HepG2 (cell line): Measurements from ENCODE around the gene C1QTNF5. TPM values are rescaled to one million over a fixed set of nuclear protein-coding genes. Genes with fewer than 3 reads are reported as not detected.

ENCODE experiments used
- AGO1 ChIP-seq: fragments of 200-400 bp; formaldehyde crosslinking; IDR thresholded peaks from 2 replicates; pipeline ENCODE4 v1.6.1; 2017; ENCODE audit warnings: mild to moderate bottlenecking, low read depth, low read length, moderate library complexity; ENCODE audit not compliant: poor library complexity, severe bottlenecking
- FOXA3 ChIP-seq: IDR thresholded peaks from 2 replicates; pipeline ENCODE4 v1.6.1; 2016; ENCODE audit warnings: missing genetic modification reagents, missing compliant biosample characterization
- HOXA9 ChIP-seq: sonication (generic); formaldehyde crosslinking; IDR thresholded peaks from 2 replicates; pipeline ENCODE4 v1.8.1; 2022; ENCODE audit warnings: missing genetic modification reagents, mild to moderate bottlenecking, moderate library complexity, borderline replicate concordance
- MBD4 ChIP-seq: IDR thresholded peaks from 2 replicates; pipeline ENCODE4 v1.6.1; 2012; ENCODE audit warnings: low read length, inconsistent platforms, borderline replicate concordance
- MIER3 ChIP-seq: IDR thresholded peaks from 2 replicates; pipeline ENCODE4 v1.6.1; 2016; ENCODE audit warnings: missing compliant biosample characterization, borderline replicate concordance
- MTA1 ChIP-seq: sonication (generic); formaldehyde crosslinking; IDR thresholded peaks from 2 replicates; pipeline ENCODE4 v1.4.0; 2020; ENCODE audit warnings: missing genetic modification reagents, mild to moderate bottlenecking, borderline replicate concordance
- NFE2L2 ChIP-seq: fragments of 150-350 bp; IDR thresholded peaks from 2 replicates; pipeline ENCODE4 v1.6.1; 2014; ENCODE audit warnings: low read length
- NFKBIZ ChIP-seq: IDR thresholded peaks from 2 replicates; pipeline ENCODE4 v1.6.1; 2018; ENCODE audit warnings: missing genetic modification reagents, missing compliant biosample characterization
- NR1H2 ChIP-seq: sonication (generic); formaldehyde crosslinking; IDR thresholded peaks from 2 replicates; pipeline ENCODE4 v1.8.1; 2022; ENCODE audit warnings: low read depth, missing genetic modification reagents, borderline replicate concordance
- UBTF ChIP-seq: sonication (generic); formaldehyde crosslinking; IDR thresholded peaks from 2 replicates; pipeline ENCODE4 v1.4.0; 2020; ENCODE audit warnings: mild to moderate bottlenecking, missing genetic modification reagents
- ZNF329 ChIP-seq: sonication (generic); formaldehyde crosslinking; IDR thresholded peaks from 2 replicates; pipeline ENCODE4 v1.9.0; 2021; ENCODE audit warnings: low read depth, mild to moderate bottlenecking, missing genetic modification reagents
- ZNF383 ChIP-seq: sonication (generic); formaldehyde crosslinking; IDR thresholded peaks from 2 replicates; pipeline ENCODE4 v1.4.0; 2020; ENCODE audit warnings: missing genetic modification reagents, mild to moderate bottlenecking, borderline replicate concordance
- ZNF530 ChIP-seq: sonication (generic); formaldehyde crosslinking; IDR thresholded peaks from 2 replicates; pipeline ENCODE4 v1.5.0; 2020; ENCODE audit warnings: low read depth, mild to moderate bottlenecking, missing genetic modification reagents
- polyA plus RNA-seq, 8 experiments: library from polyadenylated mRNA; depleted of rRNA in 3 of 8; stranded (reverse) in 7 of 8; unstranded in 1 of 8; fragments of >200 nt; fragmentation: Illumina TruSeq in 4 of 8; extraction: Trizol in 4 of 8; gene quantifications; 2 replicates each; pipeline versions ENCODE4 v1.2.1 to v1.2.3, GENCODE V29; 2011 to 2016; ENCODE audit warnings: low read depth in 4 of 8, missing spikeins in 1 of 8, mixed read lengths in 1 of 8; ENCODE audit not compliant: insufficient read depth in 1 of 8
- total RNA-seq, 5 experiments: library from RNA; depleted of rRNA; stranded (reverse); fragments of >200 nt; fragmentation: Illumina TruSeq; extraction: Trizol; gene quantifications; 2 replicates each; pipeline ENCODE4 v1.2.3, GENCODE V29; 2016; ENCODE audit warnings: low read depth in 1 of 5
- TF ChIP-seq, protein P1 (sequence below): IDR thresholded peaks from 2 replicates; pipeline ENCODE4 v1.6.1; 2016; ENCODE audit warnings: missing compliant biosample characterization, missing genetic modification reagents, borderline replicate concordance
- TF ChIP-seq, protein P2 (sequence below): sonication (generic); formaldehyde crosslinking; IDR thresholded peaks from 2 replicates; pipeline ENCODE4 v1.9.0; 2021; ENCODE audit warnings: mild to moderate bottlenecking, missing genetic modification reagents
- TF ChIP-seq, protein P3 (sequence below): IDR thresholded peaks from 2 replicates; pipeline ENCODE4 v1.6.1; 2016; ENCODE audit warnings: mild to moderate bottlenecking, missing biosample characterization, missing genetic modification reagents
- TF ChIP-seq, protein P4 (sequence below): sonication (generic); formaldehyde crosslinking; IDR thresholded peaks from 2 replicates; pipeline ENCODE4 v1.5.1; 2020; ENCODE audit warnings: missing genetic modification reagents, mild to moderate bottlenecking, borderline replicate concordance

C1QTNF5 gene
- total and polyA plus RNA-seq, 2 of the 13 experiments (the other 11 are each of a cell fraction or from before 2014, with no cell fraction given) = 0.86 to 1.2 TPM

DNA sequence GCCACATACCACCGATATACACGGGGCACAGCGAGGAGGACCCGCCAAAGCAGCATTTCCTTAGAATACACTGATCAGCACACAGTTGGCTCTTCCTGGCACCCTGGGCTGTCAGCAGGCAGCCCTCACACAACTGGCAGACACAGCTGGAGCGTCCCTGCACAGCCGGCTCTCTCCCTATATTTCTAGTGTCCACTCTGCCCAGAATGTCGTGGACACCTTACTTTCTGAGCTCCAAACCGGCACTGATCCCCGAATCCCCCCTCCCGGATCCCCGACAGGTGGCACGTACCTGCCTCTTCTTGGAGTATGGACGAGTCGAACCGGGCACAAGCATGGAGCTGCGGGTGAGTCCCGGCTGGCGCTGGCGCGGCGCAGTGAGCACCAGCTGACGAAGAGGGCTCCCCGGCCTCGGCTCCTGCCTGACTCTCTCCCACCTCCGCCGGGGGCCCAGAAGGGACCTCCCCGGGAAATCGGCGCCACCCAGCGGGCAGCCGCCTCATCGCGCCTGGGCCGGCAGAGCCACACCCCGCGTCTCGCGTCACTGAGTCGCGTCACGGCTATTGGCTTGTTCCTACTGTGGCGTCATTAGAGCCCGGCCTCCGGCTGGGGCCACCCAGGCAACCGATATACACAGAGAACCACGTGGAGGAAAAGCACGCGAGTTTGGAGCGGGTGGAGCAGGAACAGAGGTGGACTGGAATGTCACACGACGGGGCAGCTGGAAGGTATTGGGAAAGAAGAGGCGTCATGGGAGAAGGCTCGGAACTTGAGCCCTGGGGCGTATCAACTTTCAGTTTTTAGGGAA lies 40.7 kb upstream of the C1QTNF5 start, which contains the start of gene USP2 (continued):
- TF ChIP-seq, protein P1, sequence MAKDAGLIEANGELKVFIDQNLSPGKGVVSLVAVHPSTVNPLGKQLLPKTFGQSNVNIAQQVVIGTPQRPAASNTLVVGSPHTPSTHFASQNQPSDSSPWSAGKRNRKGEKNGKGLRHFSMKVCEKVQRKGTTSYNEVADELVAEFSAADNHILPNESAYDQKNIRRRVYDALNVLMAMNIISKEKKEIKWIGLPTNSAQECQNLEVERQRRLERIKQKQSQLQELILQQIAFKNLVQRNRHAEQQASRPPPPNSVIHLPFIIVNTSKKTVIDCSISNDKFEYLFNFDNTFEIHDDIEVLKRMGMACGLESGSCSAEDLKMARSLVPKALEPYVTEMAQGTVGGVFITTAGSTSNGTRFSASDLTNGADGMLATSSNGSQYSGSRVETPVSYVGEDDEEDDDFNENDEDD (CRISPR knock-in tag) = peak; percentile 74; the same call in 1 of the 2 replicates
- TF ChIP-seq NR1H2 (CRISPR knock-in tag) (no peak), AGO1 (no peak), MTA1 (CRISPR knock-in tag) (no peak; the same call in 1 of the 2 replicates), MIER3 (CRISPR knock-in tag) (peak; percentile 63; the same call in 1 of the 2 replicates), MBD4 (no peak), ZNF530 (CRISPR knock-in tag) (no peak), NFKBIZ (peak; percentile 53; the same call in 1 of the 2 replicates), ZNF329 (CRISPR knock-in tag) (no peak), NFE2L2 (no peak), FOXA3 (CRISPR knock-in tag) (peak; percentile 40), ZNF383 (CRISPR knock-in tag) (no peak), HOXA9 (CRISPR knock-in tag) (no peak), UBTF (CRISPR knock-in tag) (peak; percentile 98)
- TF ChIP-seq, protein P2, sequence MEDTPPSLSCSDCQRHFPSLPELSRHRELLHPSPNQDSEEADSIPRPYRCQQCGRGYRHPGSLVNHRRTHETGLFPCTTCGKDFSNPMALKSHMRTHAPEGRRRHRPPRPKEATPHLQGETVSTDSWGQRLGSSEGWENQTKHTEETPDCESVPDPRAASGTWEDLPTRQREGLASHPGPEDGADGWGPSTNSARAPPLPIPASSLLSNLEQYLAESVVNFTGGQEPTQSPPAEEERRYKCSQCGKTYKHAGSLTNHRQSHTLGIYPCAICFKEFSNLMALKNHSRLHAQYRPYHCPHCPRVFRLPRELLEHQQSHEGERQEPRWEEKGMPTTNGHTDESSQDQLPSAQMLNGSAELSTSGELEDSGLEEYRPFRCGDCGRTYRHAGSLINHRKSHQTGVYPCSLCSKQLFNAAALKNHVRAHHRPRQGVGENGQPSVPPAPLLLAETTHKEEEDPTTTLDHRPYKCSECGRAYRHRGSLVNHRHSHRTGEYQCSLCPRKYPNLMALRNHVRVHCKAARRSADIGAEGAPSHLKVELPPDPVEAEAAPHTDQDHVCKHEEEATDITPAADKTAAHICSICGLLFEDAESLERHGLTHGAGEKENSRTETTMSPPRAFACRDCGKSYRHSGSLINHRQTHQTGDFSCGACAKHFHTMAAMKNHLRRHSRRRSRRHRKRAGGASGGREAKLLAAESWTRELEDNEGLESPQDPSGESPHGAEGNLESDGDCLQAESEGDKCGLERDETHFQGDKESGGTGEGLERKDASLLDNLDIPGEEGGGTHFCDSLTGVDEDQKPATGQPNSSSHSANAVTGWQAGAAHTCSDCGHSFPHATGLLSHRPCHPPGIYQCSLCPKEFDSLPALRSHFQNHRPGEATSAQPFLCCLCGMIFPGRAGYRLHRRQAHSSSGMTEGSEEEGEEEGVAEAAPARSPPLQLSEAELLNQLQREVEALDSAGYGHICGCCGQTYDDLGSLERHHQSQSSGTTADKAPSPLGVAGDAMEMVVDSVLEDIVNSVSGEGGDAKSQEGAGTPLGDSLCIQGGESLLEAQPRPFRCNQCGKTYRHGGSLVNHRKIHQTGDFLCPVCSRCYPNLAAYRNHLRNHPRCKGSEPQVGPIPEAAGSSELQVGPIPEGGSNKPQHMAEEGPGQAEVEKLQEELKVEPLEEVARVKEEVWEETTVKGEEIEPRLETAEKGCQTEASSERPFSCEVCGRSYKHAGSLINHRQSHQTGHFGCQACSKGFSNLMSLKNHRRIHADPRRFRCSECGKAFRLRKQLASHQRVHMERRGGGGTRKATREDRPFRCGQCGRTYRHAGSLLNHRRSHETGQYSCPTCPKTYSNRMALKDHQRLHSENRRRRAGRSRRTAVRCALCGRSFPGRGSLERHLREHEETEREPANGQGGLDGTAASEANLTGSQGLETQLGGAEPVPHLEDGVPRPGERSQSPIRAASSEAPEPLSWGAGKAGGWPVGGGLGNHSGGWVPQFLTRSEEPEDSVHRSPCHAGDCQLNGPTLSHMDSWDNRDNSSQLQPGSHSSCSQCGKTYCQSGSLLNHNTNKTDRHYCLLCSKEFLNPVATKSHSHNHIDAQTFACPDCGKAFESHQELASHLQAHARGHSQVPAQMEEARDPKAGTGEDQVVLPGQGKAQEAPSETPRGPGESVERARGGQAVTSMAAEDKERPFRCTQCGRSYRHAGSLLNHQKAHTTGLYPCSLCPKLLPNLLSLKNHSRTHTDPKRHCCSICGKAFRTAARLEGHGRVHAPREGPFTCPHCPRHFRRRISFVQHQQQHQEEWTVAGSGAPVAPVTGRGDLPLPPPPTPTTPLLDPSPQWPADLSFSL (CRISPR knock-in tag) = 0 out of 2 replicates have a peak, but pooled peaks have one; percentile 33
- TF ChIP-seq, protein P3, sequence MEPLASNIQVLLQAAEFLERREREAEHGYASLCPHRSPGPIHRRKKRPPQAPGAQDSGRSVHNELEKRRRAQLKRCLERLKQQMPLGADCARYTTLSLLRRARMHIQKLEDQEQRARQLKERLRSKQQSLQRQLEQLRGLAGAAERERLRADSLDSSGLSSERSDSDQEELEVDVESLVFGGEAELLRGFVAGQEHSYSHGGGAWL (CRISPR knock-in tag) = peak; percentile 98
- TF ChIP-seq, protein P4, sequence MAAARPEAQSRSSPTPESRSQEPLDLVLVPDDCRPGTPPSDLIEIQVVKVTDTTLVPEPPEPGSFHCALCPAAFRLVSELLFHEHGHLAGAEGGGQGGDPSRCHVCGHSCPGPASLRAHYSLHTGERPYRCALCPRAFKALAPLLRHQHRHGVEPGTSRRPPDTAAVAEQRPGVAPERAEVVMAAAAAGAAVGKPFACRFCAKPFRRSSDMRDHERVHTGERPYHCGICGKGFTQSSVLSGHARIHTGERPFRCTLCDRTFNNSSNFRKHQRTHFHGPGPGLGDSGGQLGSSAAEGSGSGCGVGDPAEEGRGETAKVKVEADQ (CRISPR knock-in tag) = peak; percentile 53; the same call in 1 of the 2 replicates
